IPS-20b (cell line): ENCODE measurements around the gene FHIT.

Experiments used
- H3K27ac ChIP-seq: one replicate; pipeline ENCODE4 v1.5.1; 2013; ENCODE audit warnings: low read length
- H3K27me3 ChIP-seq: 2 replicates; pipeline ENCODE4 v1.6.1; 2013; ENCODE audit warnings: mild to moderate bottlenecking, low read length, inconsistent platforms; ENCODE audit not compliant: insufficient read depth
- H3K36me3 ChIP-seq: 2 replicates; pipeline ENCODE4 v1.6.1; 2013; ENCODE audit warnings: low read depth, mild to moderate bottlenecking, inconsistent platforms, low read length, moderate library complexity; ENCODE audit not compliant: insufficient read depth
- H3K4me1 ChIP-seq: 2 replicates; pipeline ENCODE4 v1.6.1; 2013; ENCODE audit warnings: mild to moderate bottlenecking, control low read depth, inconsistent platforms, low read length, moderate library complexity; ENCODE audit not compliant: insufficient read depth
- H3K4me3 ChIP-seq: 2 replicates; pipeline ENCODE4 v1.5.1; 2013; ENCODE audit warnings: mild to moderate bottlenecking, low read length, inconsistent platforms
- H3K9ac ChIP-seq: 2 replicates; pipeline ENCODE4 v1.6.1; 2013; ENCODE audit warnings: low read depth, mild to moderate bottlenecking, inconsistent platforms, low read length, moderate library complexity
- H3K9me3 ChIP-seq: 2 replicates; pipeline ENCODE4 v1.6.1; 2013; ENCODE audit warnings: mild to moderate bottlenecking, low read depth, low read length, inconsistent platforms; ENCODE audit not compliant: insufficient read depth

FHIT gene

DNA sequence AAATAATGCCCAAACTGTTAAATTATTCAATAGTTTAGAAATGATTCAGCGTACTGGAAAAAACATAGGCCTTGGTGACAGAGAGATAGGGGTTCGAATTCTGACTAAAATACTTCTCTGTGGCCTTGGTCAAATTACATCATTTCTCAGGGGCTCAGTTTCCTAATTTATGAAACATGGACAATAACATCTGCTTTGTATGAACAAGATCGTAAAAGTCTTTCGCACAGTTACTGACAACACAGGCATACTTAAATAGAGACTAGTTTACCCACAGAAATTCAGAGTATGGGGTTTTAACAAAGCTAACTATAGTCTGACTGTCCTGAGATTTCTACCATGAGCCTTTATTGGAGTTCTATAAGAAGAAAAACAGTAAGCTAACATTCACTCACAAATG lies 440.4 kb downstream of the FHIT start:
- no peak overlapping the region for H3K4me3 ChIP-seq
- H3K9me3 ChIP-seq, result no peaks in the 10 kb centered on the region; the same call in 1 of the 2 replicates
- no peak overlapping the region for H3K9ac ChIP-seq
- no peak overlapping the region for H3K27ac ChIP-seq
- H3K4me1 ChIP-seq, result no peaks in the 10 kb centered on the region
- H3K27me3 ChIP-seq, result no peaks in the 10 kb centered on the region
- H3K36me3 ChIP-seq, result no peaks in the 10 kb centered on the region

DNA sequence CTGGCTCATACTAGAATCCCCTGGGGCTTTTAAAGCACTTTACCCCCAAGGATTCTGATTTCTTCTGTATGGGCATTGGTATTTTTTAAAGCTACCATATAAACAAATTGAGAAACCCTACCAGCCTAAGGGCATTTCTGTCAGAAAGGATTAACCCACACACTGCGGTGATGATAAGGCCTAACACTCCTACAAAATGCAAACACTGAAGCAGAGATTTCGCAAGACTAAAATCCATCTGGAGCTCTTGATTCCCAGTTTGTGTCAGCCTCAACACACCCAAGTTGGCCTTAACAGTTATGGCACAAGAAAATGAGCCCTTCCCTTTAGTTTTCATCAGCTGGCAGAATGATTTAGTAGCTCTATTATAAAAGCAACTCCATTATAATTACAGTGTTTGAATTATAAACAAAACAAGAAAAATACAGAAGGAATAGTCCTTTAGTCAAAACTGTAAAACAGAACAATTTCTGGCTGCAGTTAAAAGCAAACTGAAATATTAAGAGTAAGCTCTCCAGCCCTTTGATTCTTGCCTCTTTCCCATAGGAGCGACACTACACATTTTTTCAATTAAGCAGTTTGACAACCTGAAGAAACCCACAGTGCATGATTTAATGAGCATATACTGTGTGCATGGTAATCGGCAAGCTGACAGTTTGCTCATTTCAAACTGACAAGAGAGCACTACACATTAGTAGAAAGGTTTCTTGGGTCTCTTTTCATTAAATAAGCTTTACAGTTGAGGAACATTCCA lies 441.2 kb downstream of the FHIT start:
- Histone ChIP-seq H3K27ac (no peak overlapping the region), H3K9me3 (no peaks in the 10 kb centered on the region), H3K9ac (no peak overlapping the region), H3K4me1 (no peaks in the 10 kb centered on the region), H3K36me3 (no peaks in the 10 kb centered on the region), H3K27me3 (no peaks in the 10 kb centered on the region), H3K4me3 (no peak overlapping the region)

DNA sequence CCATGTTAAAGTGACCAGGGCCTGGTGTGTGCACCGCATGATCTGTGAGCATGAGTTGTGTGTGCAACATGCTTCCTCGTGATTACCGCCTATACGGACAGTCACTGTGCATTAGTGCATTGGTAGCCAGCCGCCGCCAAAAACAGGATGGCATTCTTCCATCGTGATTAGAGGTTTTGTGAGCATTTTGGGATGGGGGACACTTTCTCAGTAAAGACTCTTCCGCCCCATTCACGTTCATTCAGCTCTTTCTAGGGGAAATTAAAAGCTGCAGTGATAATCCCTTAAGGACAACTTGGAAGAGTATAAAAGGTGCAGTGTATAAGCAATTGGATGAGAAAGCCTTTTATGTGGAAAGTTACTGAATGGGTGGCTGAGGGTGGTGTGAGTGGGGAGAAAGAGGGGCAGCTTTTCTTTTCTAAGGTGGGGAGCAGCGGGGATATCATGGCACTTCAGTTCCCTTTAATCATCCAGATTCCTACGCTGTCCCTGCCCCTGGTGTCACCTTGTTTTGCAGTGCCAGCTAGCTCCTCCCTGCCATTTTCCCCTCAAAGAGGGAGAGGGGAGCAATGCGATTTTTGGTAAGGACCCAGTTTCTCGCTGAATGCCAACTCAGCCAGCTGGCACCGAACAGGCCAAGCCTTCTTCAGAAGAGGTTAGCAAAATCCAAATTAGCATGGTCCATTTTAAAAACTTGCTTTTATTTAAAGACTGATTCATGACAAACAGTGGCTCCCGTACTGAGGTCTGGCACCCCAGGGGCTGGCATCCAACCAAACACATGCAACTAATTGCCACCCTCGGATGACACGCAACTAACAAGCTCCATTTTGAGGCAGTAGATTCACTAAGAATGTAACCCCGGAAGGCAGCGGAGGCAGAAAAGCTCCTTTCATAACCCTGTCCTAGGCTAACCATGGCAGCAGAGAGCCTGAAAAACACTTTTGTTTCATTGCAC lies 447.8 kb downstream of the FHIT start:
- Histone ChIP-seq H3K27me3 (no peaks in the 10 kb centered on the region), H3K36me3 (no peaks in the 10 kb centered on the region), H3K9ac (no peak overlapping the region), H3K4me1 (no peaks in the 10 kb centered on the region), H3K9me3 (no peaks in the 10 kb centered on the region), H3K27ac (no peak overlapping the region), H3K4me3 (no peak overlapping the region)

DNA sequence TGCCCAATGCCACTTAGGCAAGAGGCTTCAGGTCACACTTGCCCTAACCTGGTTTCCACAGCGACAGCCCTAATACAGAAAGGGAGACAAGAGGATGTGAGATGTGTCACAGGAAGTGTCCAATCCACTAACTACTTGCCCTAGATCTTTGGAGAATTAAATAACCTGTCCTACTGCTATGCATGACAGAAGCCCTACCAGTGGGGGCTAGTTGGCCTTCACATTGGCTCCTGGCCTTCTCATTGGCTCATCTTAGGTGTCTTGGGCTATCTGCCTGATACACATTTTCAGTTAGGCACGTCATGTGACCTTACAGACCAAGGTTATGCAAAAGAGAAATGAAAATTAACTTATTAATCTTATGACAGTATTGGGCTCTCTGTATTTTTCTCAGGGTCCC lies 449.9 kb downstream of the FHIT start:
- Histone ChIP-seq H3K27ac (no peak overlapping the region), H3K36me3 (no peaks in the 10 kb centered on the region), H3K9ac (no peak overlapping the region), H3K9me3 (no peaks in the 10 kb centered on the region), H3K4me3 (no peak overlapping the region), H3K27me3 (no peaks in the 10 kb centered on the region), H3K4me1 (no peaks in the 10 kb centered on the region)

DNA sequence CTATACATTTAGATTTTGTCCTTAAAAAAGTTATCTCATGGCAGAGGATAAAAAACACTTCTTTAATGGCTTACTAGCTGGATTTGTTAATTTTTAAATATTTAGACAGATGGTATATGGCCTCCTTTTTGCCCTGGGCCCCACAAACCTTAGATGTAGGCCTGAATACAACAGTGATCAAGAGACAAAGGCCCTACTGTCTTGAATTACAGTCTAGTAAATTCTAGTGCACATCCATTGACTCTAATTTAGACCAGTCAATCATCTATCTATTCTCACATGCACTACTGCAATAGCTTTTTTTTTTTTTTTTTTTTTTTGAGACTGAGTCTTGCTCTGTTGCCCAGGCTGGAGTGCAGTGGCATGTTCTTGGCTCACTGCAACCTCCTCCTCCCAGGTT lies 452.8 kb downstream of the FHIT start:
- no peak overlapping the region for H3K27ac ChIP-seq
- H3K9me3 ChIP-seq, result no peaks in the 10 kb centered on the region
- H3K27me3 ChIP-seq, result no peaks in the 10 kb centered on the region
- H3K4me3 ChIP-seq, result no peak overlapping the region
- no peaks in the 10 kb centered on the region for H3K4me1 ChIP-seq
- H3K9ac ChIP-seq, result no peak overlapping the region
- no peaks in the 10 kb centered on the region for H3K36me3 ChIP-seq

DNA sequence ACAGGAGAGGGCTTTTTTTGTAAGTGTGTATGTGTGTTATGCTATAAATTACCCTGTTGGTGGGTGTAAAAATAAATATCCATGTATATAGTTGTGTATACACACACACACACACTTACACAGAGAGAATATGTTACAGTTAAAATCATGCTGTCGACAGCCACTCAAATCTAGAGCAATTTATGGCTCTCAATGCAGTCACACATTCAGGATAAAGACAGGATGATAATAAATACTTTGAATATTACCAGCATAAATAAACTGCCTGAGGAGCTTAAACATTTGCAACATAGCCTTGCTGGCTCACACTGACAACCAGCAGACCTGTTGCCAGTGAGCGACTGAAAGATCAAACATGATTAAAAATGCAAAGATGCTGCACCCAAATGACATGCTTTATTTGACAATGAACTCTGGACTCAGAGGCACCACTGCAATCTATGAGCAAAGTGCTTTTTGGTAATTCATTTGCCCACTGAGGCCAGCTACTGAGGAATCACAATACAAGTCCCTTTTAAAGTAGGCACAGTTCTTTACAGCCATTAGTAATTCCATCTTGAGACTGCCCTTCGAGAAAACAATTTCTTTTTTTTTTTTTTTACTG lies 458.9 kb downstream of the FHIT start:
- H3K4me1 ChIP-seq, result no peaks in the 10 kb centered on the region
- H3K9me3 ChIP-seq, result no peaks in the 10 kb centered on the region

DNA sequence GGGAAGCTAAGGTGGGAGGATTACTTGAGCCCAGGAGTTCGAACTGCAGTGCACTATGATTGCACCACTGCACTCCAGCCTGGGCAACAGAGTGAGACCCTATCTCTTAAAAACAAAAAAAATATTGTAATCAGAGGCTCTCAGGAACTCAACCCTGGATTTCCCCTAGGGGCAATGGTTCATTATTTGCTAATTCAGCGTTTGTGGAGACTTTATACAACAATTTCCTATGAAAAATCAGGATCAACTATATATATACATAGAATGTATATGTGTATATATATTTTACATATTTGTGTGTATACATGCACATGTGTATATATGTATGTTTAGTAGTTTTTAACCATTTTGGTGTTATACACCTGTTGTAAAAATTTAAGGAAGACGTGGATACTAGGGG lies 463.1 kb downstream of the FHIT start:
- no peak overlapping the region for H3K4me3 ChIP-seq
- H3K9ac ChIP-seq, result no peak overlapping the region
- no peaks in the 10 kb centered on the region for H3K36me3 ChIP-seq

More for the DNA sequence above, 458.9 kb downstream of the FHIT start:
- no peak overlapping the region for H3K27ac ChIP-seq
- H3K36me3 ChIP-seq, result no peaks in the 10 kb centered on the region
- no peak overlapping the region for H3K9ac ChIP-seq
- H3K4me3 ChIP-seq, result no peak overlapping the region
- H3K27me3 ChIP-seq, result no peaks in the 10 kb centered on the region

DNA sequence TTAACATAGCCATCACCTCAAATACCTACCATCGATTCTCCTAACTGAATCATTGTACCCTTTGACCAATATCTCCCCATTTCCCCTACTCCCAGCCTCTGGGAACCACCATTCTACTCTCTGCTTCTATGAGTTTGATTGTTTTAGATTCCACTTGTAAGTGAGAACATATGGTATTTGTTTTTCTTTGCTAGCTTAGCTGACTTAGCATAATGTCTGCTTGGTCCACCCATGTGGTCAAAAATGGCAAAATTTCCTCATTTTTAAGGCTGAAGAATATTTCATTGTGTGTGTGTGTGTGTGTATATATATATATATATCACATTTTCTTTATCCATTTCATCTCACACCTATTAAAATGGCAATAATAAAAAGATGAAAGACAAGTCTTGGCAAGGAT lies 469.3 kb downstream of the FHIT start:
- no peak overlapping the region for H3K9ac ChIP-seq
- H3K9me3 ChIP-seq, result peaks cover 29% of the 10 kb centered on the region
- H3K4me3 ChIP-seq, result no peak overlapping the region
- no peaks in the 10 kb centered on the region for H3K4me1 ChIP-seq
- H3K36me3 ChIP-seq, result no peaks in the 10 kb centered on the region
- H3K27me3 ChIP-seq, result no peaks in the 10 kb centered on the region
- no peak overlapping the region for H3K27ac ChIP-seq

More for the DNA sequence above, 463.1 kb downstream of the FHIT start:
- Histone ChIP-seq H3K27ac (no peak overlapping the region), H3K9me3 (no peaks in the 10 kb centered on the region), H3K4me1 (no peaks in the 10 kb centered on the region), H3K27me3 (no peaks in the 10 kb centered on the region)

DNA sequence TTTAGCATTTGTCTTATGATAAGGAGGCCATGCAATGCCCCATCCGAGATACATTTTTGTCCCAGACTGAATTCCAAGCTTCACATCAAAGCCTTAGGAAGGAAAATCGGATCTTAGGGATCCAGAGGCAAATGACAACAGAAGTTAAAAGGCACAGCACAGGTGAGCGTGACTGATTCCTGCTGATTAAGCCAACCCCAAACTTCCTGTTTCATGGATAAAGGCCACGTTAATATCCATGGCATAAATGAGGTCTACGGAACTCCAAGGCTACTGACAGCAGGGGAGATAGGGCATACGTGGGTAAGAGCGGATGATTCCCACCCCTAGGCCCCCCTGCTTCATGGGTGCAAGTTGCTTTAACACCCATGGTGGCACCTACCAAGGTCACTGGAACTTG lies 471.6 kb downstream of the FHIT start:
- Histone ChIP-seq H3K9me3 (peaks cover 47% of the 10 kb centered on the region), H3K4me1 (no peaks in the 10 kb centered on the region)

DNA sequence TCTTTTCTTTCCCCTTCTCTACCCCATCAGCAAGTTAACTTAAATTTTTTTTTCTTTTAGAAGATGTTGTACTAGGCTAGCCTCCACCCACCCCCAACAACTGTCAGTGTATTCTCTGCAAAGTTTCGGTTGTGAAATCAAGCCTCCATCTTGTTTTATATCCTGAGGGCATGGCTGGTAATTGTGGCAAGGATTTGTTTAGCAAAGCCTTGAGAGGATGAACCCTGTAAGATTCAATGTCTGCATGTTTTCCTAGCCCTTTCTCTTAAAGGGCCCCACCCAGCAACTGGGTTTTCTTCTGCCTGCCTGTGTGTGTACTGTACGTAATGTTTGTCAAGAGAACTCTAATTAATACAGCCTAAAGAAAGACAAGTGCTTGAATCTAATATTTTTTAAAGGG lies 475.3 kb downstream of the FHIT start:
- Histone ChIP-seq H3K9ac (no peak overlapping the region), H3K9me3 (peaks cover 39% of the 10 kb centered on the region), H3K27ac (no peak overlapping the region), H3K4me3 (no peak overlapping the region), H3K36me3 (0 out of 2 replicates have a peak, but pooled peaks cover 6% of the 10 kb centered on the region), H3K4me1 (peaks cover 22% of the 10 kb centered on the region), H3K27me3 (no peaks in the 10 kb centered on the region)

More for the DNA sequence above, 471.6 kb downstream of the FHIT start:
- H3K27me3 ChIP-seq, result no peaks in the 10 kb centered on the region
- H3K4me3 ChIP-seq, result no peak overlapping the region
- H3K36me3 ChIP-seq, result 0 out of 2 replicates have a peak, but pooled peaks cover 4% of the 10 kb centered on the region
- no peak overlapping the region for H3K9ac ChIP-seq
- no peak overlapping the region for H3K27ac ChIP-seq

DNA sequence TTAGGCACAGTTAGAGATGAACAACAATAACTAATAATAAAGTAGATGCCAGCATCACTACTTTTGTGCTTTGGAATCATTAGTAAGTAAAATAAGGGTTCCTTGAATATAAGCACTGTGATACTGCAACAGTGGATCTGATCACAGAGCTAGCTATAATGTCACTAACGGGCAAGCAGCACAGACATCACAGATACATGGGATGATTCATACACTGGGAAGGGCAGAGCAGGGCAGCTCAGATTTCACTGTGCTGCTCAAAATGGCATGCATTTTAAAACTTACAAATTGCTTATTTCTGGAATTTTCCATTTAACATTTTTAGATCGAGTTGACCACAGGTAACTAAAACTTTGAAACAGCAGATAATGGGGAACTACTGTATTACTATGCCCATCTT lies 476.6 kb downstream of the FHIT start:
- H3K4me3 ChIP-seq, result no peak overlapping the region
- H3K4me1 ChIP-seq, result peaks cover 30% of the 10 kb centered on the region
- H3K27ac ChIP-seq, result no peak overlapping the region
- H3K27me3 ChIP-seq, result no peaks in the 10 kb centered on the region
- H3K9me3 ChIP-seq, result peaks cover 25% of the 10 kb centered on the region
- no peak overlapping the region for H3K9ac ChIP-seq
- 0 out of 2 replicates have a peak, but pooled peaks cover 6% of the 10 kb centered on the region for H3K36me3 ChIP-seq
